Medulla oblongata (tissue), 1 donor: Measurements from ENCODE around the gene ZSCAN5C.
"Not testable (repeated sequence)": the region's sequence is repeated elsewhere in the genome, so short reads cannot be mapped to it uniquely, and the experiment has no call there.

ENCODE experiments used
- DNase-seq: peaks from one replicate; pipeline ENCODE4 v3.0.0-alpha.2; 2015; ENCODE audit errors: extremely low spot score

The ZSCAN5C gene, protein sequence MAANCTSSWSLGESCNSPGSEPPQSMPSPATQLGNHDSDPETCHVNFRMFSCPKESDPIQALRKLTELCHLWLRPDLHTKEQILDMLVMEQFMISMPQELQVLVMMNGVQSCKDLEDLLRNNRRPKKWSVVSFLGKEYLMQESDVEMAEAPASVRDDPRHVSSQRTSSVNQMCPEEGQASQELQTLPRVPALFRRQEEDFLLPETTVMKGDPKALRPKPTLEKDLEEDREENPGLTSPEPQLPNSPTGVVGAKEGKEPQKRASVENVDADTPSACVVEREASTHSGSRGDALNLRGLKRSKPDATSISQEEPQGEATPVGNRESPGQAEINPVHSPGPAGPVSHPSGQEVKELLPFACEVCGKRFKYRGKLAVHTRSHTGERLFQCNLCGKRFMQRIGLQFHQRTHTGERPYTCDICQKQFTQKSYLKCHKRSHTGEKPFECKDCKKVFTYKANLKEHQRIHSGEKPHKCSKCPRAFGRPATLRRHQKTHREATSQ

DNA sequence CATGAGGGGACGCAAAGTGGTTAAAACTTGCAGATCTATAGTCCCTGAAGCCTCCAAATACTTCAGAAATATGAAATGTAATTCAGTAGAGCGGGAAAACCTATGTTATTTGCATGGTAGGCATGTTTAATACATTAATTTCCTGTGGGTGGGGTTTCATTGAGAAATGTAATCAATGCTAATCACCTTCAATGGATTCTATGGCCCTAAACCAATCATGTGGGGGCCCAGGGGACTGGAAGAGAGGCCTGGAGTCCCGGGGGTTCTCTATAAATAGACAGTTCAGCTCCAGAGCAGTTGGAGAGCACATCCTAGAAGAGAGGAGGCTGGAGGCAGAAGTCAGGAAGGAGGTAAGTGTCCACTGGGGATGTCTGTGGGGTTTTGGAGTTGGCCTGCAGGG lies at the start of gene ZSCAN5C:
Gene ZSCAN5C (plus strand): TSS at position 301 of the 400 bp plus-strand sequence. CDS start 3,641 bp downstream, outside the sequence.
- DNase-seq: no peak

DNA sequence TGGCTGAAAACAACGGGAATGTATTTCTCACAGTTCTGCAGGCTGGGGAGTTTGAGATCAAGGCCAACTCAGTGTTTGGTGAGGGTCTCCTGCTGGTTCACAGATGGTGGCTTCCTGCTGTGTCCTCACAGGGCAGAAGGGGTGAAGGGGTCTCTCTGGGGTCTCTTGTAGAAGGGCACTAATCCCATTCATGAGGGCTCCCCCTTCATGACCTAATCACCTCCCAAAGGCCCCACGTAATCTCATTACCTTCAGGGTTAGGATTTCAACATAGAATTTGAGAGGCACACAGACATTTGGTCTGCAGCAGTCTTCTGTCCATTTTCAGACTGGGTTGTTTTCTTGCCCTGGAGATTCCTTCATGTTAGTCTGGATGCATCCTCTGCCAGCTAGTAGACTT lies 49.4 kb upstream of the ZSCAN5C start:
- DNase-seq: no peak

DNA sequence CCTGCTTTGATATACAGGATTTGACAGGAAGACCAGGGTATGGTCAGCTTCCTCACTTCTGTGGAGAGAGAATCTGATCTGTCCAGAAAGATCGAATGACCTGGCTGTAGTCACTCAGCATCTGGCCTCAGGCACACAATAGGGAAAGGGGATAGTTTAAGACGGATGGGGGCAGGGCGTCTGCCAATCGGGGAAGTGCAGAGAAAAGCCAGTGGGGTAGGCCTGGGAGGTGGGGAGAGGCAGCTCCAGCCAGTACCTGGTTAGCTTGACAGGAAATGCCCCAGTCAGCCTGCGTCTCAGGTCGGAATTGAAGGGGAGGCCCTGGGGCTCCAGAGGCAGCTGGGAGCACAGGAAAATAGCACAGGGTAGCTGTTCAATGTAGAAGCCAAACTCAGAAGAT lies 48.6 kb upstream of the ZSCAN5C start:
- no peak for DNase-seq

DNA sequence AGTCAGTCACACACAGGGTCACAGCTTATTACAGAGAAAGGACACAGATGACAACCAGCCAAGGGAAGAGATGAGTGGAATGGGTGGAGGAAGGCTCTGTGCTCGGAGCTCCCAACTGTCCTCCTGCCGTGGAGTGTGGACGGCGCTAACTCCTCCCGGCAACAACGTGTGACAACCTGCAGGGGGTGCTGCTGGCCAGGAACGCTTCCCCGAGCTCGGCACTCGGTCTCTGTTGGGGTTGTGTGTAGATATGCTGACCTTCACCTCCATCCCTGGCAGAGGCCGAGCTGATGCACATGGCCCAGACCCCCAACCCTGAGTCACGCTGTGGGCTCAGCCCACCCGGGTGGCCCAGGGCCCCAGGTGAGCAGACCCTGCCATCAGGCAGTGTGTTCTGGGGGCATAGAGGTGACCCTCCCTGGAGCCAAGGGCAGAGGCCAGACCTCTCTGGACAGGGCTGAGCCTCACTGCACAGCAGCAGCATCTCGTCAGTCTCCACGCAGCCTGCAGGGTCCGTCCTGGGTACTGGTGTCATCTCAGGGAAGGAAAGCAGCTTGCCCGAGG lies 46.9 kb upstream of the ZSCAN5C start:
- no peak for DNase-seq

DNA sequence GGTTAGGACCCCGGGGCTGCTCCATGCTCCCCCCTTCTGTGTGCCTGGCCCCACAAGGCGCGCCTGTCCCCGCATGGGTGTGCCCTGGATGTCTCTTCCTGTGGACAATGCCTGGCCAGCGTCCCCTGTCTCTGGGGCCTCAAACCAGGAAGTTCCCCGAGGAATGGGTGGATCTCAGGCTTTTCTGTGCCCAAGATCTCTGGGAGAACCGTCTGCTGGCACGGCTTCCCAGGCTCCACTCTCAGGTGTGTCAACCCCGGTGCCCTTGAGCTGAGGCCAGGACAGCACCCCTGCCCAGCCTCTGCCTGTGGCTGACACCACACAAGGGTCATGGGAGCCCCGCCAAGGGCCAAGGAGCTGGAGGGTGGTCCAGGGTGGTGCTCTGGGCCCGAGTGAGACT lies 45.3 kb upstream of the ZSCAN5C start:
- no peak for DNase-seq

DNA sequence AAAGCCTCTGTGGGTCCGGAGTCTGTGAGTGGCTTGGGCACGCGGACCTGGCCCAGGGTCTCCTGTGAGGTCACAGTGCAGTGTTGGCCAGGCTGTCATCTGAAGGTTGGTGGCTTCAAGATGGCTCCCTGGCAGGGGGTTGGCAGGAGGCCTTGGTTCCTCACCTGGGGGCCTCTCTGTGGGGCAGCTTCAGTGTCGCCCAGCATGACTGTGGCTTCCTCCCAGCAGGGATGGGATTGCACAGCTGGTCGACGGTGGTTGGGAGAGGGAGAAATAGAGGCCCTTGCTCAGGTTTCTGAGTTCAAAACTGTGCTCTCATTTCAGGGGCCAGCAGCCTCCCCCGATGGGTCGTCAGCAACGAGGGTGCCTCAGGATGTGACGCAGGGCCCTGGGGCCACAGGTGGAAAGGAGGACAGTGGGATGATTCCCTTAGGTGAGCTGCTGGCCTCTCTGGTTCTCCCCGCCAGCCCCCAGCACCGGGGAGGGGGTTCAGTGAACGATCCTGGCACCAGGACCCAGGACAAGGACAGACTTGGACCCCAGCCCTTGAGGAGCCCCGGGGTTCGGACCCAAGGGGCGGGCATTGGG lies 43.8 kb upstream of the ZSCAN5C start:
- no peak for DNase-seq

DNA sequence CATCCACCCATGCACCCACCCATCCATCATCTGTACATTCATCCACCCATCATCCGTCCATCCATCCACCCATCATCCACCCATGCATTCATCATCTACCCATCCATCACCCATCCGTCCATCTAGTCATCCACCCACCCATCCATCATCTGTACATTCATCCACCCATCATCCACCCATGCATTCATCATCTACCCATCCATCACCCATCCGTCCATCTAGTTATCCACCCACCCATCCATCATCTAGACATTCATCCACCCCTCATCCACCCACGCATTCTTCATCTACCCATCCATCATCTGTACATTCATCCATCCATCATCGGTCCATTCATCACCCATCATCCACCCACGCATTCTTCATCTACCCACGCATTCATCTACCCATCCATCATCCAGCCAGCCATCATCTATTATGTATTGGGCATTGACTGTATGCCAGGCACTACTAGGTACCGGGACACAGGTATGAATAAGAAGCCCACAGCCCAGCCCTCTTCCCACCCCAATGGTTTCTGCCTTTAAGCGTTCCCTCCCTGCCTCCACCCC lies 43.0 kb upstream of the ZSCAN5C start:
- DNase-seq: no peak

DNA sequence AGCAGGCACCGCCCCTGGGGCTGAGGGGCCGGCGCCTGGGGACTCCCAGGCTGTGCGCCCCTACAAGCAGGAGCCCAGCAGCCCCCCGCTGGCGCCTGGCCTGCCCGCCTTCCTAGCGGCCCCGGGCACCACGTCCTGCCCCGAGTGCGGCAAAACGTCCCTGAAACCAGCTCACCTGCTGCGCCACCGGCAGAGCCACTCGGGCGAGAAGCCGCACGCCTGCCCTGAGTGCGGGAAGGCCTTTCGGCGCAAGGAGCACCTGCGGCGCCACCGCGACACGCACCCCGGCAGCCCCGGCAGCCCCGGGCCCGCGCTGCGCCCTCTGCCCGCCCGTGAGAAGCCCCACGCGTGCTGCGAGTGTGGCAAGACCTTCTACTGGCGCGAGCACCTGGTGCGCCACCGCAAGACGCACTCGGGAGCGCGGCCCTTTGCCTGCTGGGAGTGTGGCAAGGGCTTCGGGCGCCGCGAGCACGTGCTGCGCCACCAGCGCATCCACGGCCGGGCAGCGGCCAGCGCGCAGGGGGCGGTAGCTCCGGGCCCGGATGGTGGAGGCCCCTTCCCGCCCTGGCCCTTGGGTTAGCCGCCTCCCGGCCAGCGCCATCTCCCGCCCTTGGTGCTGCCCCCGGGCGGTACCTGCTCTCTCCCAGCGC lies 42.3 kb upstream of the ZSCAN5C start:
- DNase-seq: no peak

DNA sequence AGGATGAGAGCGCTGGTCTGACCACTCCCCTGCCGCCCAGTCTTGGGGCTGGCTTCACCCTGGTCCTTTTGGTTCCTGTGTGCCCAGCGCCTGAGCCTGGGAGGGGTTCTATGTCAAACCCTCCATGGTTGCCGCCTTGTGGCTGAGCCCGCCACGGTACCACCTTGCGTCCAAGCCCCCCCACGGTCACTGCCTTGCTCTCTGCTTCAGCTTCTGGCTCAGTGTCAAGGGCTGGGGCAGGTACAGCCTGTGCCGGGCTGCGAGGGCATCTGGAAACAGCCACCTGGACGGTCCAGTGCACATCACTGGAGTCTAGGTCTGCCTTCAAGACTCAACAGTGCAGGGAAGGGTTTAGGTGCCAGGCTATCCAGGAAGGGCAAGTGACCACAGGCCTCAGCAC lies 40.5 kb upstream of the ZSCAN5C start:
- no peak for DNase-seq

DNA sequence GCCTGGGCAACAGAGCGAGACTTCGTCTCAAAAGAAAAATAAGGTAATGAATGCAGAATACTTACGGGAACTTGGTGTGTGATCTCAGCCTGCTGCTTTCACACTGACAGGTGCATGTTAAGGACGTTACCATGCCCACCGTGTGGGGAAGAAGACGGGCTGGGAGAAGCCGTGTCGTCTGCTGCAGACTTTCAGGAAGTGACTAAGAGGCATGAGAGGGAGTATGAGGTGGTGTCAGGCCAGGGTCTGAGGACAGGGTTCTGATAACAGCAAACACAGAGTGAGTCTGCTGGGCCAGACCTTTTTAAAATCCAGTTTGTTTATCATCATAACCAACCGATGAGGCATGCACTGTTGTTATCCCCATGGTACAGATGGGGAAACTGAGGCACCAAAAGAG lies 39.8 kb upstream of the ZSCAN5C start:
- no peak for DNase-seq

DNA sequence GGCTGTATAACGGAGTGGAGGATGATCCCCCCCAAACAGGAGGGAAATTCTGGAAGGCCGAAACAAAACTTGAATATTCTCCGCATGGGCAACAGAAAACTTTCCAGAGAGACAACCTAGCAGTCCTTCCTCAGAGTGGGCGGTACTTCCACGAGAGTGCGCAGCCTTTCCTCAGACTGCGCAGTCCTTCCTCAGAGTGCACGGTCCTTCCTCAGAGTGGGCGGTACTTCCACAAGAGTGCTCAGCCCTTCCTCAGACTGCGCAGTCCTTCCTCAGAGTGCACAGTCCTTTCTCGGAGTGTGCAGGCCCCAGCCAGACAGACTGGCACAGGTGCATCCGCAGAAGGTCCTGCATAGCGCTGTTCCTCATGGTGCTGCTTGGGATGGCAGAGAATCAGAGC lies 39.0 kb upstream of the ZSCAN5C start:
- no peak for DNase-seq

DNA sequence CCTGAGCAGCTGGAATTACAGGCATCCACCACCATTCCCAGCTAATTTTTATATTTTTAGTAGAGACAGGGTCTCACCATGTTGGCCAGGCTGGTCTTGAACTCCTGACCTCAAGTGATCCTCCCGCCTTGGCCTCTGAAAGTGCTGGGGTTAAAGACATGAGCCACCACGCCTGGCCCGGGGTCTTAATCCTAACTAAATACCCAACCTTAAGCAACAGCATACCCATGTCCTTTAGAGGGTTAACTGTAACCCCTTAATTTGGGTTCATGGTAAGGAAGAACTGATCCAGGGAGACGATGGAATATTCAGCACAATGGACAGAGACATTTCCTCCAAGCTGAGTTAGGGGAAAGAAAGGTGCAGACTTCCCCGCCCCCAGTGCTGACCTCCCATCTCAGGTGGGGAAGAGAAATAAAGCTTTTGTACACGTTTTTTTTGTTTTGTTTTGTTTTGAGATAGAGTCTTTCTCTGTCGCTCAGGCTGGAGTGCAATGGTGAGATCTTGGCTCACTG lies 35.0 kb upstream of the ZSCAN5C start:
- DNase-seq: no peak

DNA sequence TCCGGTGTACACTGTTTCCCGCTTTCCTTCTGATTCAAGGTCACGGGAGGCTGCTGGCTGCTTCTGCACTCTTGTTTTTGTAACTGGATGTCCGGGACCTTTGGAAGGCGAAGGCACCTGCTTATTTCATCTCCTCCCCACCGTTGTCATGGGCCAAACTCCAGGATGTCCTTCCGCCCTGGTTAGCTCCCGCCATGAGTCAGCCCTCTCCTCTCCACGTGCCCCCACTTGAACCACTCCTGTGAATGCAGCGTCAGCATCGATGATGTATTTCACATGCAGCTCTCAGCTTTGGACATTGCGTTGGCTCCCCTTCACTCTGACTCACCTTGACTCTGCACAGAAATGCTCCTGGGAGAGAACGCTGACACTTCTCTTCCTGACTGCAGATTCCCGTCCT lies 31.8 kb upstream of the ZSCAN5C start:
- DNase-seq: no peak

DNA sequence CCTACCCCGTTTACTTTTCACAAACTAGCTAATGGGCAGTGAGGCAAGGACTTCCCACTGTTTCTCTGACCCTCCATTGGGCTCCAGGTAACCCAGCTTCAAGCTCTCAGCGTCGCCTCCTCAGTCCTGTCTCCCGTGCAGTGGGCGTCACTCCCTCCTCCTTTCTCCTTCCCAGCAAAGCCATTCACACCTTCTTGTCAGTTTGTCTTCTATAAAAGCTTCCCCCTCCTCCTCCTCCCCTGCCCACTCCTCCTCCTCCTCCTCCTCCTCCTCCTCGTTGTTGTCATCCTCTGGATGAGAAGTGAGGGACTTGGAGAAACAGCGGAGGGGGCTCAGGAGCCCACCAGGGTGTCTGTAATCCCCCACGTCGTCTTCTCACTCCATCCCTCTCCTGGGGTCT lies 28.0 kb upstream of the ZSCAN5C start:
- no peak for DNase-seq

DNA sequence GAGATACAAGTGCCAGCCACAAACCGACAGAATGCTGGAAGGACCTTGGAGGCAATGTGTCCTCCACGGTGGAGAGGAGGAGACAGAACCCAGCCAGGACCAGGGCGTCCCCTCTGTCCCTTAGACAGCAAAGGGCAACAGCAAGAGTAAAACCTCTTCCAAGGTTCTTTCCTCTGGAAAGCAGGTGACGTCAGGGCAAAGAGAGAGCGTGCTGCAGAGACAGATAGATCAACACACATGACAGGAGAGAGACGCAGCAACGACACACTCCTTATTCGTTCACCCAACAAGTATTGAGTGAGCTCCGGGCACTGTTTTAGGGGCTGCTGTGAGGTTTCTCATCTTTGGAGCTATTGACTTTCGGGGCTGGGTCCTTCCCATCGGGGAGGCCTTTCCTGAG lies 27.5 kb upstream of the ZSCAN5C start:
- DNase-seq: no peak

DNA sequence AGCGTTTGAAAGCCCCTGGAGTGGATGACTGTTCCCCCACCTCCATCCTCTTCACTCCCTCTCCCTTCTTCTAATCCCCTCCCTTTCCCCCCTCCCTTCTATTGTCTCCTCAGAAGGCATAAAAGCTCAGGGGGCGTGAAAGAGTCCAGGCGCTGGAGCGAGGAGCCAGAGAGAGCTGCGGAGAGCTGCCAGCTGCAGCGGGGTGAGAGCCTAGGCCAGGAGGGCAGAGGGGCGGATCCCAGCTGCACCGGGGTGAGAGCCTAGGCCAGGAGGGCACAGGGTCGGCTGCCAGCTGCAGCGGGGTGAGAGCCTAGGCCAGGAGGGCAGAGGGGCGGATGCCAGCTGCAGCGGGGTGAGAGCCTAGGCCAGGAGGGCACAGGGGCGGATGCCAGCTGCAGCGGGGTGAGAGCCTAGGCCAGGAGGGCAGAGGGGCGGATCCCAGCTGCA lies 26.2 kb upstream of the ZSCAN5C start, which contains the start of gene GALP:
Gene GALP (plus strand): TSS at position 148 of the 447 bp plus-strand sequence. CDS start 1,101 bp downstream, outside the sequence.
- not testable (repeated sequence) for DNase-seq

DNA sequence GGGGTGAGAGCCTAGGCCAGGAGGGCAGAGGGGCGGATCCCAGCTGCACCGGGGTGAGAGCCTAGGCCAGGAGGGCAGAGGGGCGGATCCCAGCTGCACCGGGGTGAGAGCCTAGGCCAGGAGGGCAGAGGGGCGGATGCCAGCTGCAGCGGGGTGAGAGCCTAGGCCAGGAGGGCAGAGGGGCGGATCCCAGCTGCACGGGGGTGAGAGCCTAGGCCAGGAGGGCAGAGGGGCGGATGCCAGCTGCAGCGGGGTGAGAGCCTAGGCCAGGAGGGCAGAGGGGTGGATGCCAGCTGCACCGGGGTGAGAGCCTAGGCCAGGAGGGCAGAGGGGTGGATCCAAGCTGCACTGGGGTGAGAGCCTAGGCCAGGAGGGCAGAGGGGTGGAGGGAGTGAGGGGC lies 25.8 kb upstream of the ZSCAN5C start:
- not testable (repeated sequence) for DNase-seq

DNA sequence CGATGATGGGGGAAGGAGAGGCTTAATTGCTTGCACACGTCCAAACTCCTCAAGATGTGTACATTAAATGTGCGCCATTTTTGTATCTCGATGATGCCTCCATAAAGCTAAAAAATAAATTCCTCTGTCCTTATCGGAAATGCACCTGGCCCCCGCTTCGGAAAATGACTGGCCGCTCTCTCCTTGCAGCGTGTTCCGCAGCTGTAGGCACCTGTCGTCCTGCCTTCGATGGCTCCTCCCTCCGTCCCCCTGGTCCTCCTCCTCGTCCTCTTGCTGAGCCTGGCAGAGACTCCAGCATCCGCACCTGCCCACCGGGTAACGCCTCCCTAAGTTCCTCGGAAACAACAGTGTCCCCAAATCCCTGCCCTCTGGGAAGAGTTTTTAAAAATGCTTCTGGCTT lies 25.2 kb upstream of the ZSCAN5C start:
- no peak for DNase-seq

DNA sequence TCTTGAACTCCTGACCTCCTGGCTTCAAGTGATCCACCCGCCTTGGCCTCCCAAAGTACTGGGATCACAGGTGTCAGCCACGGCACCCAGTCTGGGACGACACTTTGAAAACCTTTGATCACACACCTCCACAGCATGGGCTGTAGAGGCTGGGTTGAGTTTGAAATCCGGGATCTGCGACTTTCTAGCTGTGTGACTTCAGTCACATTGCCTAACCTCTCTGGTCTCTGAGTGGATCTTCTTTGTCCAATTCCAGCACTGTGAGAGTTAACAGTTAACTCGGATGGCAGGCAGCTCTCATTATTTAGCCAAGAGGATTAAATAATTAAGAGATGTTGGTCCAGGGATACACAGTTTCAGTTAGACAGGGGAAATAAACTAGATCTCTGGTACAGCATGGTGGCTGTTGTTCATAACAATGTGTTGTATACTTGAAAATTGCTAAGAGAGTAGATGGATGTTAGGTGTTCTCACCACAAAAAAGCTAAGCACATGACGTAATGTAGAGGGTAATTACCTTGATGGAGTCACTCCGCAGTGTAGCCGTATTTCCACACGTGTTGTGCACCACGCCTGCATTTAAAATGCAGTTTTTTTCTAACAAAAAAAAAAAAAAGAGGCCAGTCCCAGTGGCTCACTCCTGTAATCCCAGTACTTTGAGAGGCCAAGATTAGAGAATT lies 24.4 kb upstream of the ZSCAN5C start:
- no peak for DNase-seq

DNA sequence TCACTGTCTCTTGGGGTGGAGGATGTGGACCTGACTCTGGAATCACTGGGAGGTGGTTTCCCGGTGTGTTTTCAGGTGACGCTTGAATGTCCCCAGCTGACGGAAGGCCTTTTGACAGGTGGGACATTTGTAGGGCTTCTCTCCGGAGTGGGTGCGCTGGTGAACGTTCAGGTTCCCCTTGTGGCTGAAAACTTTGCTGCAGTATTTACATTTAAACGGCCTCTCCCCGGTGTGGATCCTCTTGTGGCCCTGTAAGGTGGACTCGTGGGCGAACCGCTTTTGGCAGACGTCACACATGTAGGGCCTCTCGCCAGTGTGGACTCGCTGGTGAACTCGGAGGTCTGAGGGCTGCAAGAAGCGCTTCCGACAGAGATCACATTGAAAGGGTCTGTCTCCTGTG lies 12.3 kb upstream of the ZSCAN5C start:
- no peak for DNase-seq

DNA sequence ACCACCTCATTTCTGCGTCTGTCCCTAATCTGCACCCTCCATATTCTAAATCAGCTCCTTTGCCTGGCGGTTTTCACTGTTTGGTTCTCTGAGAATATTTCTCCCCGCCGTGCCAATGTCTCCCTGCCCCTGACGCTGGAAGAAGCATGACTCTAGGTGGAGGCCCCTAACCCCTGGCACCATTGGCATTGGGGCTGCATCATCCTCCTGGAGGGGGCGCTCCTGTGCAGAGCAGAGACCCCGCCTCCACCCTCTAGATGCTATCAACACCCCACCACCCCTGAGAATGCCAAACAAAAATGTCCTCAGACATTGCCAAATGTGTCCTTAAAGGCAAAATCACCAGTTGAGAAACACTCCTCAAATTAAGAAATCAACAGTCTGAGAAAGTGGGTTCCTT lies 11.0 kb upstream of the ZSCAN5C start:
- no peak for DNase-seq
